Suppressor macrophage treated with lipopolysaccharide for 4 hours (primary cell): ENCODE measurements around the gene TJAP1.
"Not testable (repeated sequence)": the region's sequence is repeated elsewhere in the genome, so short reads cannot be mapped to it uniquely, and the experiment has no call there.

Source experiments
- DNase-seq: peaks from one replicate; pipeline ENCODE4 v3.0.0-alpha.2; 2020

The TJAP1 gene

DNA sequence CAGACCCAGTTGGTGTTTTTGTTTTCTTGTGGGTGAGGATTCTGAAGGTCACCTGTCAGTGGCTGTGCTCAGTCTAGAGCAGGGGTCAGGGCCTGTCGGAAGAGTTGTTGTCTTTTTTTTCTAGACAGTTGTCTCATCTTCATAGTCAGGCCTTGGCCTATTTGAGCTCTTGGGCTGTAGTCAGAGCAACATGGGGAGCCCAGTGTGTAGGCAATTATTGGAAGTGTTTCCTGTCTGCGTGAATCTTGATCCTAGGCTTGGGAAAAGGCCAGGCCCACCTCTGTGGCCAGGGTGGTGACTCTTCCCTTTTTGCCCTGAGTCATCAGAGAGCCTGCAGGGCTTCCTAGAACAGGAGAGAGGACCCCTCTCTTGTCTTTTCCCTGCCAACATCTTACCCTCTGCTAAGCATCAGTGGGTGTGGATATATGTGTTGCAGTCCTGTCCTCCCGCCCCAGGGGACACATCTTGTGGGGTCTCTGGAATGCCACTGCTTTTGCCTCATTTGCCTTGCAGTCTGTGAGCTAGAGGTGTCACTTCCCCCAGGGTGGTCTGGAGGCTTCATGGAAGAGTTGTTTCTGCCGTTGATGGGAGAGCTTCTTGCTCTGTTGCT, 11.4 kb downstream of the TJAP1 start:
- DNase-seq, result no peak

DNA sequence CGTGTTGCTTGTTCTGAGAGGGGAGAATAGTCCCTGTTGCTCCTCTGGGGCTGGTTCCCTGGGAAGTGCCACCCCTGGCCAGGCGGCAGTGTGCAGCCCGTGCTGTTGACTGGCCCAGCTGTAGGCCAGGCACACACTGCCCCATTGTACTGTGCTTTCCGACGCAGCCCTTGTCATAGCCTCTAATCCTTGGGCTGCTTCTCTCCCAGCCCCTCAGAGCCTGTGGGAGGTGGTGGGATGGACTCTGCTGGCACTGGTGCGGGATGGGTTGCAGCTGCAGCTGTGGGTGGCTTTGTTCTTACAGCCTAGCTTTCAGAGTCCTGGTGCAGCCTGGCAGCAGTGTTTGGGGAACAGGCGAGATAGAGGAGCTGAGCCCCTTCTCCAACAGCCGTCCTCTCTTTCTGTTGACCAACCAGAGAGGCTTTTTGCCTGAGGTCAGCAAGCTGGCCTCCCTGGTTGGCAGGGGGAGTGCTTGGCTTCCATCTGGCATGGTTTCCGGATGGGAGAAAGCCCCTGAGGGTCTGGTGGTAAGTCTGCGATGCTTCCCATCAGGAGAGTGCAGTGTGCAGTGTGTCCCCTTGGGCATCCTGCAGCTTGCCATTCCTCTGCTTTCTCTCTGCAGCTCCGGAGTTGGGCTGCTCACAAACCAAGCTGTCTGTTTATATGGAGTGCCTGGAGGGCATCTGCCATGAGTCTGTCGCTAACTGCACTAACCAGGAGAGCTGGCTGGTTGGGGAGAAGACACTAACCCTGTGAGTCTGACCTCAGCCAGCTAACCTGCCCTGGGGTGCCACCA, 12.1 kb downstream of the TJAP1 start:
- no peak for DNase-seq

DNA sequence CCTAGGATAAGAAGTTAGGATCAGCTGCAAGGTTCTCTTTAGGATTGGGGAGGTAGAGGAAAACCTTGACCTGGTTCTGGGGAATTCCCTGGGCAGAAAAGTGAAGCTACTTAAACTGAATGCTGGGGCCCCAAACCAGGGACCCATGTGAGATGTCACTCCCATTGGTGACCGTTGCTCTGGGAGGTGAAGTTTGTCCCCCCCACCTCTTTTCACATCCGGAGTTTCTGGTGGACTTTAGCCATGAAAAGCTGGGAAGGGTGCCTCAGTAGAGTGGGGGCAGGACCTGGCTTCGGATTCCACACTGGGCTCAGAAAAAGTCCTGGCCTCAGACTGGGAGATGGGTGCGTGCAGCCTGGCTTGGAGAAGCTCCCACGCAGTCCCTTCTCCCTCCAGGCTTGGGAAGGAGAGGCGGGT, 13.2 kb downstream of the TJAP1 start:
- DNase-seq, result no peak

DNA sequence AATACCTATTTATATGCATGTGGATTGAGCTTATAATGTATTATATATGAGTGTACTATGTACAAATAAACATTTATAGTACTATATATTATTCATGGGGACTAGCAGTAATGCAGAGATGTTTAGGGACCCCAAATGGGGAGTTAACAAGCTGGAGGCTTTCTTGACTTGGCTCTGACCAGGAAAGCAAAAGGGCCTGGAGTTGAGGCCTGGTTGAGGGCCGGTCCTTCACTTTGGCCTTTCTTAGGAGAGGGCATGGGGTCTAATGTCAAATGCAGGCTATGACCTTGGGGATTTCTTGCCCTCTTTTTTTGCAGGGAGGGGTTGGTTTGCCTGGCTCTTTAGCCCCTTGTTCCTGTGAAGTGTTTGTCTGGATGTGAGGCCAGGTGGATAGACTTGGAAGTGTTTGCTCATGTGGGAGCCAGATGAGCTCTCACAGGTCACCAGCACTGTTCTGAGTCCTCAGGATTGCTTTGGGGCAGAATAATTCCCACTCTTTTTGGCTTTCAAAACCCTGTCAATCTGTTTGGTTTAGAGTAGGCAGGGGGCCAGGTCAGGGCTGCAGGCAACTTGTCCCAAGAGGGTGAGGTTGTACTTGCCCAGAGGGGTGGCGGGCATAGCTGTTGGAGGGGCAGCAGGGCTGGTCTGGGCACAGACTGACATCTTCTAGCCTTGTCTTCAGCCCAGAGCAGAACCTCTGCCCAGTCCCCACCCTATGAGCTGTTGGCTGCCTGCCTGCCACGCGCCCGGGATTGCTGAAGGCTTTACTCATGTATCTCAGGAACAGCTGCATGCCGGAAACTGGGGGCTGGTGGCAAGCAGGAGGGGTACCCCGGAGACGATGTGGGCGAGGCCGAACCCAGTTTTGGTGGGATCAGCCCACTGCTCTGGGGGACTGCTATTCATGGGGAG, 14.6 kb downstream of the TJAP1 start:
- DNase-seq, result no peak

DNA sequence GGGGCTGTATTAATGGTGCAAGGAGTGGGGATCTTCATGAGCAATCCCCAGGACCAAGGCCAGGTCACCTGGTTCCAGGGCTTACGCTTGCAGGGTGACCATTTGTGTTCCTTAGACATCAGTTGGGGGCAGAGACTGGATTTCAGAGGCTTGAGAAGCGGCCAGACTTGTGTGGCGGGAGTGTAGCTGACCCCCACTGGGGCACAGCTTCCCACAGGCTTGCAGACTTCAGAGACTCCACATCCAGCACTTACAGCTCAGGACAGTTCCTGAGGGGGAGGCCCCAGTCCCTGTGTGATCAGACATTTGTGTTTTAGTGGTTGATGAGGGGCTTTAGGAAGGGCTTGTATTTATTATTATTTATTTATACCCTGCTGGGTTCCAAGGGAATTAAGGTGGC, 15.3 kb downstream of the TJAP1 start:
- DNase-seq, result no peak

DNA sequence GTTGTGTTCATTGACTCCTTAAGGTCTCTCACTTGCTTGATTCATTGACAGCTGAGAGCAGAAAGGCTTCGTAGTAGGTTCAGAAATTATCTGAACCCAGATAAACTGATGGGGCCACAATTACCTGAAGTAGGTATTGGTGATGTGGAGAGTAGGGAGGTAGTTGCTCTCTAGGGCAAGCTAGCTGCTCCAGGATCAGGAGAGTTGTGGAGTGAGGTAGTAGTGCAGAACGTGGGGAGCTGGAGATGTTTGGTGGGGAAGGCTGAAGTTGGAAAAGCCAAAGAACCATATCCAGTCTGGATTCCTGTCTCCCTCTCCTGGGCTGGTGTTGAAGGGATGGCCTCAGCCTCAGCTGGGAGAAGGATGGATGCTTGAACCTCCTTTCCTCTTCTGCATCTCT, 15.9 kb downstream of the TJAP1 start:
- no peak for DNase-seq

DNA sequence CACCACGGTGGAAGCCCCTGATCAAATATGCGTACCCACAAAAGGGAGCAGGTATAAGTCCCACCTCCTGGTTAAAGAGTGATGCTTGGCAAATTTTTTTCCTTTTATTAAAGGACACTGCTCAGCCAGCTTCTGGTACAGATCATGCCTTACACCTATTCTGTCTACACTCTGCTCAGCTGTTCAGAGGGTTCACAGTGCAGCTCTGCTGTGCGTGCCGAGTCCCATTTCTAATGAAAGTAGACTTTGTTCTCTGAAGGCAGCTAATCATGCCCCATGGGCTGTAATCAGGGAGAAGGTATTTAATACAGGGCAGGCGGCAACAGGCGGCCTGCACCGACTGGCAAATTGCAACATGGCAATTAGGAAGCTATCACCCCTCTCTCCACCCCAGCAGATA, 16.5 kb downstream of the TJAP1 start:
- no peak for DNase-seq

DNA sequence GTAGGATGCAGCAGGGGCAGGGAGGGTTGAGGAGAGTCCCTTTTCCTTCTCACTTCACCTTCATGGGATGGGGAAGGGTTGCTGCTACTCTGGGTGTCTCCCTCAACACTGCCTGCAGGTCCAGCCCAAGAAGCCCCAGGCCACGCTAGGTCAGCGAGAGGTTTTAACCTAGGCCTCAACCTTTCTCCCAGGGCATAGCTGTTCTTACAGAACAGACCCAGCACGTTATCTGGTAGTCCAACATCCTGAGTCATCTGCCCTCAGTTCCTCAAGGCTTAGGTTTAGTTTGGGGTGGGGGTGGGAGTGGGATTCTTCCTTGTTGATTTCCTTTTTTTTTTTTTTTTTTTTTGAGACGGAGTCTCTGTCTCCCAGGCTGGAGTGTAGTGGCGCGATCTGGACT, 17.0 kb downstream of the TJAP1 start:
- no peak for DNase-seq

DNA sequence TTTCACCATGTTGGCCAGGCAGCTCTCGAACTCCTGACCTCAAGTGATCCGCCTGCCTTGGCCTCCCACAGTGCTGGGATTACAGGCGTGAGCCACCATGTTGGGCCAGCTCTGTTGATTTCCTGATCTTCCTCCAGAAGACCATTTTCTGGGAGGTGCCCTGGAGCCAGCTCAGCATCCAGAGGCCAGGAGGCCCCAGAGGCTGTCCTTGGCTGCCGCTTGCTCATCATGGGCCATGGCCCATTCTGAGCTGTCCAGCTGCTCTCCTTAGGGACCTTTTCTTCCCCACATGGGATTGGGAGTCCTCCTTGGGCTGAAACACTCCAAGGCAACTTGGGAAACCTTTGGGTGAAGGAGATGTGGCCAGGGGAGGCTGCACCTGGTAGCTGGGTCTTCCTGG, 17.4 kb downstream of the TJAP1 start:
- DNase-seq, result no peak

DNA sequence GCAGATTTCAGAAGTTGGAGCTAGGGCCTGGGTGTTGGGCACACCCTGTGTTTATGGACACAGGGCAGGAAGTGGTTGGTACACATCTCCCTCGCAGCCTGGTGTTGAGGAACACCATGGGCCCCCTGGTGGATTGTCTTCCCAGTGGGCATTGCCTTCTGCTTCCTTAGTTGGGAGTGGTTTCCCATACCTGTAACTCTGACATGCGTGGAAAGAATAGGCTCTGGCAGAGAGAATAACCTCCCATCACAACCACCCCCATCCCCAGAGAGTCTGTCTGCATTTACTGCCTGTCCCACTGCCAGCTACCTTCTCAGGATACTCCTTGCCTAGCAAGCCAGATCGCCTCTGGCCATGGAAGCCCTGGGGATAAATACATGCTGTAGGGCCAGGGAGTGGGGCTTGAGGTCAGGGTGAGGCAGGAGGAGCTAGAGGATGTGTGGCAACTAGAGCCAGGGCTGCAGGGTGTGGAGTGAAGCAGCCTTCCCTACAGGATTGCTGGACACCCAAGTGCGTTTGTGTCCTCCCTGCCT, 18.1 kb downstream of the TJAP1 start:
- DNase-seq, result no peak

DNA sequence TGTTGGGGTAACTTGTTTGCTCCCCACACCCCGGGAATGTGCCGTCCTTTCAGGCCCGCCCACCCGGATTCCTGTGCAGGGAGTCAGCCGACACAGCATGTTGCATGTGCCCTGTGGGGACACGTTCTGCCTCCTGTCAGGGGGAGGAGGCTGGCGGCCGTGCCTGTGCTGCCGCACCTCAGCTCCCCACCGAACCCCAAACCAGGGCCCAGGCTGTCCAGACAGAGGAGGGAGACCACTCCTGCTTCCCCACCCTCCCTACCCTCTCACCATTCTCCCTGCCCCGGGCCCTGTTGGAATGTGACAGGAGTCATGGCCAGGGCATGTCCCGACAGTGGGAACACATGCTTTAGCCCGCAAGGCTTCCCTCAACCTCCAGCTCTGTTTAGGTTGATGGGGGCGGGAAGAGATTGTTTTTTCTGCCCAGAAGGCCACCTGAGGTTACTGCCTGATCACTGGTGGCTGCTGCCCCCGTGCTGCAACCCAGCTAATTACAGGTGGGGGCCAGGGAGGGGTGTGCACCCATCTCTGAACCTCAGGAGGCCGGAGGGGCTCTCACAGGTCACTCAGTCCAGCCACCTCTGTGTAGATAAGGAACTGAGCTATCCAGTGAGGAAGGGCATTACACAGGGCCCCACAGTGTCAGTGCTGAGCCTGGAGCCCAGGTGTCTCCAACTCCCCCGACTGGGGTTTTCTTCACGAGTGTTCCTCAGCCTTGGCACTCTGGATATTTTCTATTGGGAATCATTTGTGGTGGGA, 19.2 kb downstream of the TJAP1 start:
- DNase-seq, result no peak

DNA sequence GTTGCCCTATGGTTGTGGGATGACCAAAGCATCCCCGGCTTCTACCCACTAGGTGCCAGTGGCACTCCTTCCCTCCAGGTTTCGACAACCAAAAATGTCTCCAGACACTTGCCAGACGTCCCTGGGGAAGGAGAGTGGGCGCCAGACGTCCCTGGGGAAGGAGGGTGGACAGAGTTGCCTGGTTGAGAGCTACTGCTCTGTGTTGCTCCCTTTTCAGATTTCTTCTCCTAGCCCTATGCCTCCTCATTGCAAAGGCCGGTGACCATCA, 19.7 kb downstream of the TJAP1 start:
- DNase-seq, result no peak

DNA sequence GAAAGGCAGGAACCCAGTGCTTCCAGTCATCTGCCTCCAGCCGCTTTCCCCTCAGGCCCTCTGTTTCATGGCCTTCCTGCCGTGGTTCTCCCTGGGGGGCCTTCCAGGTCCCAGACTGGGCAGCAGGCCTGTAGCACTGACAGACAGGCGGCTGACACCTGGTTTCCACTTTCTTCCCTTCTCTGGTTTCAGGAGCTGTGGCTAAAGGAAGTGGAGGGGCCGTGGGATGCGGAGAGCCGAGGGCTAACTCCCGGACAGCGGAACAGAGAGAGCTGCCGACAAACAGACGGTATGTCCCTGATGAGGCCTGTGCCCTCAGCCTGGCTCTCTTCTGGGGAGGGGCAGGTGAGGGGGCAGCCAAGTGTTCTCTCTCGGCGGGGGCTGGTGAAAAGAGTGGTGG, 20.3 kb downstream of the TJAP1 start:
- no peak for DNase-seq

DNA sequence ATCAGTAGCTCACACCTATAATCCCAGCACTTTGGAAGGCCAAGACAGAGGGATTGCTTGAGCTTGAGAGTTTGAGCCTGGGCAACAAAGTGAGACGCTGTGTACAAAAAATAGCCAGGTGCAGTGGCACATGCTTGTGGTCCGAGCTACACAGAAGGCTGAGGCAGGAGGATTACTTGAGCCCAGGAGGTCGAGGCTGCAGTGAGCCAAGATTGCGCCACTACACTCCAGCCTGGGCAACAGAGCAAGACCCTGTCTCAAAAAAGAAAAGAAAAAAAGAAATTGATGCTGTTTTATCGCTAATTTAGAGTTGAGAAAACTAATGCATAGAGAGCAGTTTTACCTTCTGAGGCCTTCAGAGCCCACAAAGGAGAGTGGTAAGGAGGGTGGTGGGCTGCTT, 20.9 kb downstream of the TJAP1 start:
- not testable (repeated sequence) for DNase-seq

DNA sequence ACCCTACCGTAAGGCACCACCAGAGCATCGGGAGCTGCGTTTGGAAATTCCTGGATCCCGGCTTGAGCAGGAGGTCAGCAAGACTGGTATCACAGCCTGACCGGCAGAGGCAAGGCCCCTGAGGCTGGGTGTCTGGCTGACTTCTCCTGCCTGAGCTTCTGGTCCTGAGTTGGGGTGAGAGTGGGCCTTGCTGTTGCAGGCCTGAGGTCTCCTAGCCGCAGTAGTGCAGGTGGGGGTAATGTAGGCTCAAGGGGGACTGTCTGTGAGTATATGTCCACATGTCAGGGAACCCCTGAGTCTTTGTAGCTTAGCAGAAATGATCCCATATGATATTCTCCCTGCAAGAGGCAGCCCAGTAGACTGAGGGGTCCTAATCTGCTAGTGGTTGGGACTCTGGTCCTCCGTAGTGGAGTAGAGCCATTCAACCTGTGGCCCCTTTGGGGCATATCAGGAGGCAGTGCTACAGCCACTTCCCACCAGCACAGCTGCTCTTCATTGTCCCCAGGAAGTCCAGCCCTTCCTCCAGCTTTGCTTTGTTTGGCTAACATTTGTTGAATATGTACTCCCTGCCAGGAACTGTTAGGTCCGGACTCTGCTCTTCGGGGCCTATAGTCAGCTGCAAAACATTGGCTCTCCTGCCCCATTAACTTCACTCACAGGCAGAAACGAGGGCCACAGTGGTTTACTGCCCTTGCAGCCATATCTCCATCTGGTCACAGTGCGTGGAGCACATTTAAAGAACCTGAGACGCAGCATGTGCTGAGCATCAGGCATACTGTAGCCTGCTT, 21.9 kb downstream of the TJAP1 start:
- no peak for DNase-seq

DNA sequence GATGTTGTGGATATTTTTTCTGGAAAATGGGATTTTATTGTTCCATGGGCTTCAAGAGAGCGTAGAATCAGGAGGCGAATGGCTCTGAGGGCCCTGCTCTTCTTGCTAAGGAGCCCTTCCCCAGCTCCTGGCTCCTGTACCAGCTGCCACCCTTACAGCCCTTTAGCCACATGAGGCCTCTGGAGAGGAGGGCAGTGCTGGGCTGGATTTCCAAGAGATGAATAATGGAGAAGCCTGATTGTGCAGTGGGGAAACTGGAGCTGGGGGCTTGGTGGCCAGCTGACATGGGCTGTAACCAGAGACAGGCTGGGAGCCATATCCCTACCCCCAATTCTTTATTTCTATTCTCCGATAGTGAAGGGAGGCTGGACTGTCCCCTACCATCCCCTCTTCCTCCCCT, 23.6 kb downstream of the TJAP1 start:
- DNase-seq, result no peak

DNA sequence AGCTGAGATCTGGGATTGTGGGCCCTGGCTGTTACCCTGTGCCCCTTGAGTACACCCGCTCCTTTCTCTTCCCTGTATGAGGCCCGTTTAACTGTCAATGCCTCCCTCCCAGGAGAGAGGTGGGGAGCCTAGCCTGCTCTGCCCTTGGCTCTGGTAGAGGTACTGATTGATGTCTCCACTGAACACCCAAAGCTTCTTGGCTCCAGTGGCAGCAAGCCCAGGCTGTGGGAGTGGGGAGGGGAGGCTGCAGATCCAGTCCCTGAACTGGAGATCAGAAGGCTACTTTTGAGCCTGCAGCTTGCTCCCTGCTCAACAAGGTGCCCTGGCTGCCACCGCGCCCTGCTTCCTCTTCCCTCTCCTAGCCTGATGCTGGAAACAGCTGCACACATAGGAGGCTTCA, 25.3 kb downstream of the TJAP1 start:
- DNase-seq, result no peak

DNA sequence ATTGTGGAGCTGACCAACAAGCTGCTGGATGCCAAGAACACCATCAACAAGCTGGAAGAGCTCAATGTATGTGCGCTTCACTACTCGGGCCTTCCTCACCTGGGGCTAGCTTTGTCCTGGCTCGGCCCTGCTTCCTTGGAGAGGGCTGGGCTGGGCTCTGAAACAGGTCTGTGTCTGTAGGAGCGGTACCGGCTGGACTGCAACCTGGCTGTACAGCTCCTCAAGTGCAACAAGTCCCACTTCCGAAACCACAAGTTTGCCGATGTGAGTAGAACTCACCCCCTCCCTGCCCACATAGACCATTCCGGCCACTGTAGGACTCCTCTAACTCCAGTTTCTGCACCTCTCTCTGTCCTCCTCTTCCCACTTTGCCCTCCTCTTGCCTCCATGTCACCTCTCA, 26.1 kb downstream of the TJAP1 start:
- DNase-seq, result no peak

DNA sequence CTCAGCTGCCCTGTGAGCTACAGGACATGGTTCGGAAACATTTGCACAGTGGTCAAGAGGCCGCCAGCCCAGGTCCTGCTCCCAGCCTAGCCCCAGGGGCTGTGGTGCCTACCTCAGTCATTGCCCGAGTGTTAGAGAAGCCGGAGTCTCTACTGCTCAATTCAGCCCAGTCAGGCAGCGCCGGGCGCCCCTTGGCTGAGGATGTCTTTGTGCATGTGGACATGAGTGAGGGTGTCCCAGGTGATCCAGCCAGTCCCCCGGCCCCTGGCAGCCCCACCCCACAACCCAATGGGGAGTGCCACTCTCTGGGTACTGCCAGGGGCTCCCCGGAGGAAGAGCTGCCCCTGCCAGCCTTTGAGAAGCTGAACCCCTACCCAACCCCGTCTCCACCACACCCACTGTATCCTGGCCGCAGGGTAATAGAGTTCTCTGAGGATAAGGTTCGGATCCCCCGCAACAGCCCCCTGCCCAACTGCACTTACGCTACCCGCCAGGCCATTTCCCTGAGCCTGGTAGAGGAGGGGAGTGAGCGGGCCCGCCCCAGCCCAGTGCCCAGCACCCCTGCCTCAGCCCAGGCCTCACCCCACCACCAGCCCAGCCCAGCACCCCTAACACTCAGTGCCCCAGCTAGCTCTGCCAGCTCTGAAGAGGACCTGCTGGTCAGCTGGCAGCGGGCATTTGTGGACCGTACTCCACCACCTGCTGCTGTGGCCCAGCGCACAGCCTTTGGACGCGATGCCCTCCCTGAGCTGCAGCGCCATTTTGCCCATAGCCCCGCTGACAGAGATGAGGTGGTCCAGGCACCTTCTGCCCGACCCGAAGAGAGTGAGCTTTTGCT, 27.6 kb downstream of the TJAP1 start:
- no peak for DNase-seq

DNA sequence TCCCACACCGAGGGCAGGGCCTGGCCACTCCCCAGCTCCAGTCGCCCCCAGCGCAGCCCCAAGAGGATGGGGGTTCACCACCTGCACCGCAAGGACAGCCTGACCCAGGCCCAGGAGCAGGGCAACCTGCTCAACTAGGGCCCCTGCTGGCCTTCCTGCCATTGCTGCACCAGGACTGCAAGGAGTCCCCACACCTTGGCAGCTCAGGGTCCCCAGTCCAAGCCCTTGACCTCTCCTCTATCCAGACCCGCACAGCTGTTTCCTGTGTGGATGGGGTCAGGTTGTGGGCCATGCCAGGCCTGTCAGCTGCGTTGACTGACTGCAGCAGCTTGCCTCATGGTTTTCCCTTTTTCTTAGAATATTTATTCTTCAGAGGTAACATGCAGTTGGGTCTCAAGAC, 28.3 kb downstream of the TJAP1 start:
- DNase-seq, result no peak

DNA sequence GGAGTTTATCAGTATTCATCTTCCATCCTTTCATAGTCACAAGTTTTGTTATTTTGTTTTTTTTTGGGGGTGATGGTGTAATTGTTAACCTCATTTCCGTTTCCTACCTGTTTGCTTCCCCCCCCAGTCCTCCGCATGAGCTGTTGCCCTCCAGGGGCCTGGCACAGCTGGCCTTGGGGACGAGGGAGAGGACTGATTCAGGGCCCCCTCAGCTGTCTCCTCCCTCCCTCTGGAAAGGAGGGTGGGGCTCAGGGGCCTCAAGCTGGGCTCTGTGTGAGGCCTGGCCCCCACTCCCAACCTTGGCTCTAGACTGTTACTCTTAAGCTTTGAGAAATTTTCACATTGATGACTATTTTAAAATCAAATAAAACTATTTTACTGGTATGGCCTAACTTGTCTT, 28.8 kb downstream of the TJAP1 start:
- no peak for DNase-seq
